OCI-M2 (cell line): ENCODE results near the gene SCN4A.

Source experiments
- DNase-seq: peaks from one replicate; lab custom pipeline; 2025; ENCODE audit not compliant: unreplicated experiment; lab: John Stamatoyannopoulos, UW

The SCN4A gene

GRCh38 chr17:63960006-63960405 lies 12.7 kb downstream of the SCN4A start:
- no peak for DNase-seq

- no peak for DNase-seq
Observed at GRCh38 chr17:63956296-63956920, 16.3 kb downstream of the SCN4A start.

GRCh38 chr17:63955791-63956190 lies 16.9 kb downstream of the SCN4A start:
- no peak for DNase-seq

GRCh38 chr17:63955232-63955631 lies 17.5 kb downstream of the SCN4A start:
- no peak for DNase-seq

GRCh38 chr17:63954402-63955063 lies 18.2 kb downstream of the SCN4A start:
- DNase-seq: no peak

GRCh38 chr17:63950940-63951907 lies 21.5 kb downstream of the SCN4A start:
- no peak for DNase-seq

- no peak for DNase-seq
Observed at GRCh38 chr17:63949576-63950250, 23.0 kb downstream of the SCN4A start.

GRCh38 chr17:63948521-63948920 lies 24.2 kb downstream of the SCN4A start:
- no peak for DNase-seq

- no peak for DNase-seq
Observed at GRCh38 chr17:63947711-63948330, 24.9 kb downstream of the SCN4A start.

- DNase-seq: no peak
Observed at GRCh38 chr17:63946440-63947363, 26.0 kb downstream of the SCN4A start.

- DNase-seq: no peak
Observed at GRCh38 chr17:63945784-63946439, 26.8 kb downstream of the SCN4A start.

GRCh38 chr17:63944736-63945499 lies 27.8 kb downstream of the SCN4A start:
- DNase-seq: no peak

- no peak for DNase-seq
Observed at GRCh38 chr17:63943745-63944144, 29.0 kb downstream of the SCN4A start.

GRCh38 chr17:63942309-63942985 lies 30.3 kb downstream of the SCN4A start:
- no peak for DNase-seq

- DNase-seq: no peak
Observed at GRCh38 chr17:63941751-63942150, 31.0 kb downstream of the SCN4A start.

- no peak for DNase-seq
Observed at GRCh38 chr17:63941162-63941561, 31.6 kb downstream of the SCN4A start.

- DNase-seq: no peak
Observed at GRCh38 chr17:63940584-63940983, 32.1 kb downstream of the SCN4A start.

GRCh38 chr17:63939884-63940283 lies 32.8 kb downstream of the SCN4A start:
- no peak for DNase-seq
